Fibroblast of villous mesenchyme (primary cell): ENCODE results near the gene PAX2. TPM values are rescaled to one million over a fixed set of nuclear protein-coding genes. Genes with fewer than 3 reads are reported as not detected.

Experiments
- DNase-seq: peaks from one replicate; pipeline ENCODE4 v3.0.0-alpha.2; 2010; ENCODE audit warnings: low read depth
- H3K4me3 ChIP-seq: 2 replicates; pipeline ENCODE4 v1.5.1; 2011; ENCODE audit warnings: low read depth, mild to moderate bottlenecking, low read length
- CTCF ChIP-seq: IDR thresholded peaks from 2 replicates; pipeline ENCODE4 v1.5.1; 2012; ENCODE audit warnings: low read depth, mild to moderate bottlenecking, low read length; ENCODE audit not compliant: insufficient read depth
- total RNA-seq: library from RNA; depleted of rRNA; stranded (reverse); fragments of >200 nt; gene quantifications from 2 replicates; pipeline ENCODE4 v1.2.3, GENCODE V29; 2012

Gene PAX2
- total RNA-seq, 1 donor: not detected

GRCh38 chr10:100715445-100716385, 29.7 kb upstream of the PAX2 start:
- TF ChIP-seq CTCF: no peak
- no peak for DNase-seq

DNA sequence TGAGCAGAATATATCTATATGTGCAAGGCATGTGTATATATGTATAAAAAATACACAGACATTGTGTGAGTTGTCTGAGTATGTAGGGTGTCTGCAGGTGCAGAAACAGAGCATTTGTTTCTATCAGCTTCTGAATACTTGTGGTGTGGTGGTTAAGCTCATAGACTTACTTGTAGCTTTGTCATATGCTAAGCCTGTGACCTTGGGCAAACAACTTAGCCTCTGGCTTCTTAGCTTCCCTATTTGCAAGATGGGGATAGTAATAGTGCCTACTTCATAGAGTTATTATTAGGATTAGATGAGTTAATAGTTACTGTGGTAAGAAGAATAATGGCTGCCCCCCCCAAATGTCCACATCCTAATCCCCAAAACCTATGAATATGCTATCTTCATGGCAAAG, 28.2 kb upstream of the PAX2 start:
- no peak for TF ChIP-seq CTCF
- H3K4me3 ChIP-seq: no peak overlapping the region
- DNase-seq: no peak

More at GRCh38 chr10:100715445-100716385, 29.7 kb upstream of the PAX2 start:
- H3K4me3 ChIP-seq: no peak overlapping the region

- TF ChIP-seq CTCF: no peak
- DNase-seq: no peak
These were observed 27.1 kb upstream of the PAX2 start for GRCh38 chr10:100718197-100718742.

GRCh38 chr10:100723180-100723579, 22.2 kb upstream of the PAX2 start:
- no peak for DNase-seq
- H3K4me3 ChIP-seq: no peak overlapping the region
- TF ChIP-seq CTCF: no peak

More at GRCh38 chr10:100718197-100718742, 27.1 kb upstream of the PAX2 start:
- H3K4me3 ChIP-seq: no peak overlapping the region

GRCh38 chr10:100723770-100724530, 21.4 kb upstream of the PAX2 start:
- TF ChIP-seq CTCF: no peak
- no peak overlapping the region for H3K4me3 ChIP-seq
- DNase-seq: no peak

- TF ChIP-seq CTCF: no peak
- DNase-seq: no peak
- H3K4me3 ChIP-seq: no peak overlapping the region
These were observed 20.8 kb upstream of the PAX2 start for GRCh38 chr10:100724531-100725027.
